Activated CD8-positive, alpha-beta memory T cell treated with anti-CD3 and anti-CD28 coated beads for 48 hours (primary cell): ENCODE data around the gene PLA2G4F.

Source experiments
- DNase-seq, 3 experiments: peaks; one replicate each; pipeline ENCODE4 v3.0.0-alpha.2; 2020; ENCODE audit warnings: low read depth in 2 of 3, low spot score in 2 of 3

PLA2G4F gene

GRCh38 chr15:42156243-42156922 lies at the start of gene PLA2G4F:
TSS of gene PLA2G4F (minus strand) at chr15:42156636. CDS start at chr15:42156549, 87 bp downstream.
- DNase-seq = no peak

GRCh38 chr15:42203891-42204290 lies 47.5 kb upstream of the PLA2G4F start:
- DNase-seq = no peak

GRCh38 chr15:42202653-42203052 lies 46.2 kb upstream of the PLA2G4F start:
- no peak for DNase-seq

- DNase-seq = no peak
Measured at GRCh38 chr15:42201801-42202200, 45.4 kb upstream of the PLA2G4F start.

- DNase-seq = no peak
Measured at GRCh38 chr15:42199126-42199525, 42.7 kb upstream of the PLA2G4F start.

- no peak for DNase-seq
Measured at GRCh38 chr15:42198516-42198915, 42.1 kb upstream of the PLA2G4F start.

GRCh38 chr15:42194513-42194912 lies 38.1 kb upstream of the PLA2G4F start:
- no peak for DNase-seq

- DNase-seq = no peak
Measured at GRCh38 chr15:42193383-42193782, 36.9 kb upstream of the PLA2G4F start.

- no peak for DNase-seq
Measured at GRCh38 chr15:42191610-42192346, 35.3 kb upstream of the PLA2G4F start.

- no peak for DNase-seq
Measured at GRCh38 chr15:42190370-42190769, 33.9 kb upstream of the PLA2G4F start.

- DNase-seq = no peak
Measured at GRCh38 chr15:42185801-42186200, 29.4 kb upstream of the PLA2G4F start.

GRCh38 chr15:42184736-42185135 lies 28.3 kb upstream of the PLA2G4F start:
- no peak for DNase-seq

- DNase-seq = no peak
Measured at GRCh38 chr15:42184296-42184695, 27.9 kb upstream of the PLA2G4F start.

GRCh38 chr15:42182961-42183360 lies 26.5 kb upstream of the PLA2G4F start:
- DNase-seq = no peak

GRCh38 chr15:42182328-42182886 lies 26.0 kb upstream of the PLA2G4F start:
- DNase-seq = no peak

- no peak for DNase-seq
Measured at GRCh38 chr15:42178056-42178455, 21.6 kb upstream of the PLA2G4F start.

GRCh38 chr15:42175671-42176070 lies 19.2 kb upstream of the PLA2G4F start:
- no peak for DNase-seq

GRCh38 chr15:42172475-42172874 lies 16.0 kb upstream of the PLA2G4F start:
- DNase-seq = no peak

GRCh38 chr15:42171795-42172194 lies 15.4 kb upstream of the PLA2G4F start:
- no peak for DNase-seq

- DNase-seq = no peak
Measured at GRCh38 chr15:42171122-42171521, 14.7 kb upstream of the PLA2G4F start.

GRCh38 chr15:42166225-42166940 lies 9.9 kb upstream of the PLA2G4F start:
- no peak for DNase-seq

- no peak for DNase-seq
Measured at GRCh38 chr15:42165106-42165505, 8.7 kb upstream of the PLA2G4F start.
